NCI-H146 (cell line): Measurements from ENCODE around the gene ARSG.

Experiments
- DNase-seq: peaks from one replicate; lab custom pipeline; 2025; lab: John Stamatoyannopoulos, UW

ARSG gene

GRCh38 chr17:68452724-68453290 lies 161.5 kb downstream of the ARSG start:
- DNase-seq = no peak

GRCh38 chr17:68453991-68454665 lies 162.8 kb downstream of the ARSG start:
- DNase-seq = no peak

GRCh38 chr17:68455901-68456338 lies 164.6 kb downstream of the ARSG start:
- peak; percentile 96 for DNase-seq

GRCh38 chr17:68456339-68457167 lies 165.3 kb downstream of the ARSG start:
- peak; percentile 74 for DNase-seq

GRCh38 chr17:68457168-68457538 lies 165.9 kb downstream of the ARSG start, which contains the start of gene WIPI1:
WIPI1 (minus strand) TSS chr17:68457496; CDS start chr17:68457421, 75 bp downstream.
- no peak for DNase-seq

- DNase-seq = peak; percentile 98
Measured at GRCh38 chr17:68457539-68458259, 166.4 kb downstream of the ARSG start.

- no peak for DNase-seq
Measured at GRCh38 chr17:68458260-68459036, 167.2 kb downstream of the ARSG start.

GRCh38 chr17:68459037-68459639 lies 167.8 kb downstream of the ARSG start:
- no peak for DNase-seq

GRCh38 chr17:68460146-68460545 lies 168.9 kb downstream of the ARSG start:
- DNase-seq = no peak

GRCh38 chr17:68460715-68461114 lies 169.4 kb downstream of the ARSG start:
- no peak for DNase-seq

- DNase-seq = peak; percentile 24
Measured at GRCh38 chr17:68461122-68461539, 169.8 kb downstream of the ARSG start.

- peak; percentile 54 for DNase-seq
Measured at GRCh38 chr17:68461589-68461988, 170.3 kb downstream of the ARSG start.

GRCh38 chr17:68462381-68463210 lies 171.3 kb downstream of the ARSG start:
- peak; percentile 85 for DNase-seq

- DNase-seq = no peak
Measured at GRCh38 chr17:68463211-68464019, 172.1 kb downstream of the ARSG start.

- DNase-seq = no peak
Measured at GRCh38 chr17:68468334-68468733, 177.0 kb downstream of the ARSG start.

- DNase-seq = no peak
Measured at GRCh38 chr17:68468788-68469187, 177.5 kb downstream of the ARSG start.
